ENCODE results near the gene UGT2B28.

GRCh38 chr4:69321153-69321729, 41.0 kb downstream of the UGT2B28 start:
- TF ChIP-seq CTCF (IDR thresholded peaks at IDR 0.05) = no peak
- no peak for TF ChIP-seq EP300 (IDR thresholded peaks at IDR 0.05; ENCODE audit: low read depth)
